ACC112 (cell line): ENCODE data around the gene AMPD2.

Experiments used
- H2AFZ ChIP-seq: fragments of 200-600 bp; sonication (generic); one replicate; pipeline ENCODE4 v1.6.0; 2017; ENCODE audit warnings: antibody characterized with exemption, low read length; ENCODE audit not compliant: unreplicated experiment
- H3K27ac ChIP-seq: fragments of 200-600 bp; sonication (generic); 2 replicates; pipeline ENCODE4 v1.5.1; 2014; ENCODE audit warnings: low read depth, mild to moderate bottlenecking, antibody characterized with exemption, low read length, moderate library complexity
- H3K27me3 ChIP-seq: fragments of 200-600 bp; sonication (generic); 2 replicates; pipeline ENCODE4 v1.6.1; 2014; ENCODE audit warnings: mild to moderate bottlenecking, antibody characterized with exemption, low read length, moderate library complexity, mixed read lengths; ENCODE audit not compliant: insufficient read depth
- H3K36me3 ChIP-seq: fragments of 200-600 bp; sonication (generic); 2 replicates; pipeline ENCODE4 v1.6.1; 2016; ENCODE audit warnings: mild to moderate bottlenecking, antibody characterized with exemption, low read length, moderate library complexity, mixed read lengths; ENCODE audit not compliant: insufficient read depth
- H3K4me1 ChIP-seq: fragments of 200-600 bp; sonication (generic); one replicate; pipeline ENCODE4 v1.6.1; 2016; ENCODE audit warnings: low read length, mixed read lengths; ENCODE audit not compliant: insufficient read depth, unreplicated experiment, control insufficient read depth
- H3K4me3 ChIP-seq: fragments of 200-600 bp; sonication (generic); 2 replicates; pipeline ENCODE4 v1.5.1; 2014; ENCODE audit warnings: mild to moderate bottlenecking, low read depth, low read length
- H3K79me2 ChIP-seq: fragments of 200-600 bp; sonication (generic); one replicate; pipeline ENCODE4 v1.6.0; 2016; ENCODE audit warnings: low read length; ENCODE audit not compliant: control insufficient read depth, unreplicated experiment, insufficient read depth

The AMPD2 gene

DNA sequence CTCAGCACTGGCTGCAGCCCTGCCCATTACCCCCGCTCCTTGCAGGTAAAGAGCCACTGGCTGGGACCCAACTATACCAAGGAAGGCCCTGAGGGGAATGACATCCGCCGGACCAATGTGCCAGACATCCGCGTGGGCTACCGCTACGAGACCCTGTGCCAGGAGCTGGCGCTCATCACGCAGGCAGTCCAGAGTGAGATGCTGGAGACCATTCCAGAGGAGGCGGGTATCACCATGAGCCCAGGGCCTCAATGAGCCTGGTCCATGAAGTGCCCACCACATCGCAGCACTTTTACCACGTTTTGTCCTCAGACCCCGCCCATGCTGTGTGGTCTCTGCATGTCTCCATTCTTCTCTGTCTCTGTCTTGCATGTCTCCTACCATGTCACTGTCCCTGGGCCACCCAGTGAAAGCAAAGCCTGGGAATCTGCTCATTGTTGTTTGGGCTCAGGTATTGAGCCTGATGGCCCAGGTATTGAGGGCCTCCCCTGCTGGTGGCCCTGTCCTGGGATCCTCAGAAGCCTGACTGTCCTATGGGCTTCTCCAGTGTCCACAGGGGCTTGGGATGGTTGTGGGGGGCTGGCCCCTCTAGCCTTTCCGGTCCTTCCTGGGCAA is 11.4 kb downstream of the AMPD2 start:
- Histone ChIP-seq H2AFZ (no peak overlapping the region), H3K4me1 (peaks cover 6% of the 10 kb centered on the region), H3K36me3 (peaks cover 5% of the 10 kb centered on the region; the same call in 1 of the 2 replicates), H3K4me3 (no peak overlapping the region), H3K79me2 (peaks cover 3% of the 10 kb centered on the region), H3K27me3 (no peaks in the 10 kb centered on the region), H3K27ac (no peak overlapping the region)

DNA sequence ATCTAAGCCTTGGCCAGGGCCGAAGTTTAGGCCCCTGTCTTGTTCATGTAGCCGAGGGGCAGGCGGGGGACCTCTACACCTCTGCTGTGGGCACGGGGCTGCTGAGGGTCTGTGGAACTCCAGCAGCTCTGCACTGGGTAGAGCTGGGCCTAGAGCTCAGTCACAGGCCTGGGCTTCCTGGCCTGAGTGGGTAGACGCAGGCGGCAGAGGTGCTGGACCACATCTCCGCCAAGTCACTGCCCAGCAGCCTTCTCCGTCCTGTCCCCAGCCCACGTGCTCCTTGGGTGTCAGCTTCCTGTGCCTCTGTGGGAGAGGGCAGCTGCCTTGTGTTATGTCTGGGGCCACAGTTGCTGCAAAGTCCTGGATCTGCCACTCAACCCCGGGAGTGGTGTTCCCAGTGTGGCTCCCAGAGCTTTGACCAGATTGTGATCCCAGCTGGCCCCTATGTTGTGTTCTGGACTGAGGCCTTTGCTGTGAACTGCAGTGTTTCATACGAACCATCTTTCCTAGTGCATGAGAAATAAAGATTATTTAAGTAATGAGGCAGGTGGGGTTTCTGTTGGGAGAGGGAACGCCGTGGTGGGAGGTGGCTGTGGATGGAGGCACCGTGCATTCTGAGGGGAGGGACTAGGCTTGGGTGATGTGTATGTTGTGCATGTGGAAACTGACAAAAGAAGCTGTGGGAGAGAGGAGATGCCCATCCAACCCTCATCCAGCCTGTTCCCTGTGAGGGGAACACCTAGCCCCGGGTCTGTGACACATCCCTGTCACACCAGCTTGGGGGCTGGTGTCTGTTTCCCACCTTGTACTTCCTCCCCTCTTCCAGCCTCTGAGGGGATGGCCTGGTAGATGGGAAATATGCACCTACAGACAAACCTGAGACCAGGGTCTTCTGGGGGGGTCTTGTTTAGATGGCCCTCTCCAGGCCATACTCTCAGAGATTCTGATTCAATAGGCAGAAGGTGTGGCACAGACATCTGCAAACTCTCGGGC is 12.2 kb downstream of the AMPD2 start:
- H3K79me2 ChIP-seq = no peaks in the 10 kb centered on the region
- H3K27me3 ChIP-seq = no peaks in the 10 kb centered on the region
- H3K4me1 ChIP-seq = peaks cover 14% of the 10 kb centered on the region
- H2AFZ ChIP-seq = no peak overlapping the region
- no peak overlapping the region for H3K27ac ChIP-seq
- no peak overlapping the region for H3K4me3 ChIP-seq
- H3K36me3 ChIP-seq = peaks cover 5% of the 10 kb centered on the region; the same call in 1 of the 2 replicates

DNA sequence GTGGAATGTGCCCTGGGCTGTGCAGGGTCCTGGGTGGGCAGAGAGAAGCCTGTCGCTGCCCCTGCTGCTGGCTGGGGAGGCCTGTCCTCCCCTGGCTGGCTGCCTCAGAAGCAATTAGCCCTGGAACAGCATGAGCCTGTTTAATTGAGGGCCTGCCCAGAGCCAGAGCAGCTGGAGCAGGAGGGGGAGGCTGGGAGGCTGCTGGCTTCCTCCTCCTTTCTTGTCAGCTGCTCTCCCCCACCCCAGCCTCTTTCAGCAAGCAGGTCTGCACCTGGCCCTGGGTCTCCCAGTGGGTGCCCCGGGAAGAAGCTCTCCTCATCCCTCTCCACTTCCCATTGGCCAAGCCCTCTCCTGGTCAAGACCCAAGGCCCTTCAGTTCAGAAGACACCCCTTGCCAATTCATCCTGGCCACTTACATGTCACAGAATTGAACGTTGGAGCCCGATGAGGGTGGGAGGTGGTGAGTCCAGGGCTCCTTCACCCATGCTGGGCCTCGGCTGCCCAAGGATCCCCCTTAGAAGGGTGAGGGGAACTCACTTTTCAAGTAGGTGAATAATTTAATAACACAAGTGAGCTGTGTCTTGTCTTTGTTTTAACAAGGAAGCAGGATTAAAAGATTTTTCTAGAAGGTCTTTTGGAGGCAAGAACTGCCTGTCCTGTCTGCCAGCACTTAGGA is 13.2 kb downstream of the AMPD2 start:
- no peaks in the 10 kb centered on the region for H3K27me3 ChIP-seq
- no peak overlapping the region for H2AFZ ChIP-seq
- H3K4me1 ChIP-seq = peaks cover 16% of the 10 kb centered on the region
- no peaks in the 10 kb centered on the region for H3K79me2 ChIP-seq
- H3K4me3 ChIP-seq = no peak overlapping the region
- H3K27ac ChIP-seq = no peak overlapping the region
- peaks cover 2% of the 10 kb centered on the region; the same call in 1 of the 2 replicates for H3K36me3 ChIP-seq

DNA sequence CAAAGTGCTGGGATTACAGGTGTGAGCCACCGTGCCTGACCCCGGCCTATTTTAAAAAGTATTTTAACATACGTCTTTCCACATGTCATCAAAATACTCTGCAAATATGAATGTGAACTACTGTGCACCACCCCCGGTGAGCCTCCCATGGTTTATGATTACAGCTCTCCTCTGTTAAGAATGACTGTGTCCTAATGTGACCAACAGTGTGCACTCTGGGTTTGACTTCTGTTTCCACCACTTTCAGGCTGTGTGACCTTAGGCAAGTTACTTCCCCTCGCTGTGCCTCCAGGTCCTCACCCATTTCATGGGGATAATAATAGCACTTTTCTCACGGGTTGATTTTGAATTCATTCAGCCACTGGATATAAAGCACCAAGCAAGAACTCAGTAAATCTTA is 14.7 kb downstream of the AMPD2 start:
- peaks cover 16% of the 10 kb centered on the region for H3K4me1 ChIP-seq
- H3K27me3 ChIP-seq = no peaks in the 10 kb centered on the region
- no peaks in the 10 kb centered on the region; the same call in 1 of the 2 replicates for H3K36me3 ChIP-seq
- H3K79me2 ChIP-seq = no peaks in the 10 kb centered on the region
- no peak overlapping the region for H2AFZ ChIP-seq
- no peak overlapping the region for H3K27ac ChIP-seq
- no peak overlapping the region for H3K4me3 ChIP-seq

DNA sequence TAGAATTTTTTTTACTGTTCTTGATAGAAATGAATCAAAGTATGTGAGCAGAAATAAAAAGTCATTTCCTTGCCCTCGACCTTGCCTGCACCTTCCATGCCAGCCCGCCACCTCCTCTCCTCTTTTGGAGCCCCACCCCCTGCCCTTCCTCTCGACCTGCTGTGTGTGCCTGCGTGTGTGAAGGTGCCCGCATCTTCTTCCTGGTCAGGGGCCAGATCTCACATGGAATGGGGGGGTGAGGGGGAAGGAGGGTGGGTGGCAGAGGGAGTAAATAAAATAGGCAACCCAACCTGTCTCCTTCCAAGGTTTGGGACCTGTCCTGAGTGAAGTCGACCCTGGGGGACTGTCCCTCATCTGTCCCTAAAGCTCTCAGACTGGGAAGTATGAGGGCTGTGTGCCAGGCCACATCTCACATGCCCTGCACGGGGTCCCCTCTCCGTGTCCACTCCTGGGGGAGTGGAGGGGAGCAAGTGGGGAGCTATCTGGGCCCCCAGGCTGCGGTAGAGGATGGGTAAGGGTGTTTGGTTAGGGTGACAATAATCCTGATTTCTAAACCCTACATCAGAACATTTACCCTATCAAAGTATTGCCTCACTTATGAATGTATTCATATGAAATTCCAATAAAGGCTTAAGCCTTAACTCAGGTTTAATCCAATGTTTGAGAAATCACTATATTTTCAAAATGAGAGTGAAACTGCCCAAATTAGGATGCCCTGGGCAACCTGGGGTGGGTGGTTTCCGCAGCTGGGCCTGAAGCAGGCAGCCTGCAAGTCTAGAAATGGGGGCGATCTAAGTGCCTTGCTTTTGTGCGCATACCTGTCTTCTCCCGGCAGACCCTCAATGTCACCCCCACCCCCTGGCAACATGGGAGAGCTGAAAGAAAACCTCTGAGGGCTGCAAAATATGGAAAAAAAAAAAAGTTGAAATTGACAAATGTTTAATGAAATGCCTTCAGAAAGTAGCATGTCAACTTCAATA is 15.4 kb downstream of the AMPD2 start:
- Histone ChIP-seq H3K79me2 (no peaks in the 10 kb centered on the region), H3K27ac (no peak overlapping the region), H3K36me3 (no peaks in the 10 kb centered on the region; the same call in 1 of the 2 replicates), H3K4me1 (peaks cover 16% of the 10 kb centered on the region), H3K27me3 (no peaks in the 10 kb centered on the region), H3K4me3 (no peak overlapping the region), H2AFZ (no peak overlapping the region)

DNA sequence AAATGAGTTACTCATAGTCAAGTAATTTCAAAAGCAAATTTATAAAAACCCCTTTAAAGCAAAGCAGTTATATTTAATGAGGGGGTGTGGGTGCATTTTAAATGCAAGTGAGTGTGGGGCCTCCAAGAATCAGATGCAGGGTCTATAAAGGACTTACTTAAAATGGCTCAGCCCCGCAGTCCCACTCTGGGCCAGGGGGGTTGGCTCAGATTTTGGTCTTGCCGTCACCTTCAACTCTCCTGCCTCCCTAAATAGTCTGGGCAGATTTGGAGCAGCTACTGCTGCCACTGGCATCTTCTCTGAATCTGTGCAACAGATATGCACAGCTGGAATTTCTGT is 16.2 kb downstream of the AMPD2 start:
- H3K27me3 ChIP-seq = no peaks in the 10 kb centered on the region
- H2AFZ ChIP-seq = no peak overlapping the region
- H3K36me3 ChIP-seq = no peaks in the 10 kb centered on the region; the same call in 1 of the 2 replicates
- H3K4me3 ChIP-seq = no peak overlapping the region
- H3K79me2 ChIP-seq = no peaks in the 10 kb centered on the region
- peaks cover 16% of the 10 kb centered on the region for H3K4me1 ChIP-seq
- no peak overlapping the region for H3K27ac ChIP-seq

DNA sequence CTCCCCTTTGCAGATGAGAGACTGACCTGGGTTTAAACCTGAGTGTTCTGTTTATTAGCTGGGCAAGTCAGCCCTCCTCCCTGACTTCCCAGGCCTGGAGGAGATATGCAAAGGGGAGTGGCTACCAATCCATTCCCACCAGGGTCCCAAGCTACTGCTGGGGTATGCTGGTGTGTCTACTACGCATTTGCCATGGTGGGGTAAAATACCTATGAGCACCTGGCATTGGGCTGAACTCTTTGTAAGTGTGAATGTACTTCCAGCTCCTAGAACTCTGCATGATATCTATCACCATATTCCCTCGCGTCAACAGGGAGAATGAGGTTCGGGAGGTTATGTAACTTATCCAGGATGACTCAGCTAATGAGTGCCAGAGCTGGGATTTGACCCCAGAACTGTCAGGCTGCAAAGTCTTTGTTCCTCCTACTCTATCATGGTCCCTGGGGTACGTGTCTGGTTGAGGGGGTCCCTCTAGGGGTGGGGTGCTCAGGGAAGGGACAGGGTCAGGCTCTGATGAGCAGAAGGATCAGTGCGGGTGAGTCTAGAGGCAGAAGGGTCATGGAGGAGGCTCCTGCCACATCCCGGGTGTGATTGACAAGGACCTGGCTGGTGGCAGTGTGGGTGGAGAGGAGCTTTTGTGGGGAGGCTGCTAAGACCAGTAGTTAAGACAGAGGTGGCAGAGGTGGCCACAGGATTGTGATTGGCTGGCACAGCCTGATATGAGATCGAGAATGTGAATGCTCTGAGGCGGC is 16.7 kb downstream of the AMPD2 start:
- H3K36me3 ChIP-seq = no peaks in the 10 kb centered on the region
- no peaks in the 10 kb centered on the region for H3K27me3 ChIP-seq
- no peak overlapping the region for H2AFZ ChIP-seq
- peaks cover 16% of the 10 kb centered on the region for H3K4me1 ChIP-seq
- H3K79me2 ChIP-seq = no peaks in the 10 kb centered on the region
- H3K4me3 ChIP-seq = no peak overlapping the region
- no peak overlapping the region for H3K27ac ChIP-seq

DNA sequence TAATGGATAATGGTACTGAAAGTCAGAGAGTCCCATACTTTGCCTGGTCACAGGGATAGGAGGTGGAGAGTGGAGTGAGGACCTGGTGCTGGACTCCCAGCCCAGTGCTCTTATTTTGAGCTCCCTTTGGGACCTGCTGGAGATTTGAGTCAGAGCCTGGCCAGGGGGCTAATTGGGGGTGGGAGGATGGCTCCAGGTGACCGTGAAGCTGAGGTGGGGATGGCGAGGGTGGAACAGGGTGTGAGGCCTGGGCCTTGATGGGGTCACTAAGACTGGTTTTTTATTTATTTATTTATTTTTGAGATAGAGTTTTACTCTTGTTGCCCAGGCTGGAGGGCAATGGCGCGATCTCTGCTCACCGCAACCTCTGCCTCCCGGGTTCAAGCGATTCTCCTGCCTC is 17.8 kb downstream of the AMPD2 start:
- Histone ChIP-seq H2AFZ (no peak overlapping the region), H3K36me3 (no peaks in the 10 kb centered on the region), H3K27ac (no peak overlapping the region), H3K27me3 (no peaks in the 10 kb centered on the region), H3K79me2 (no peaks in the 10 kb centered on the region), H3K4me3 (no peak overlapping the region), H3K4me1 (peaks cover 16% of the 10 kb centered on the region)

DNA sequence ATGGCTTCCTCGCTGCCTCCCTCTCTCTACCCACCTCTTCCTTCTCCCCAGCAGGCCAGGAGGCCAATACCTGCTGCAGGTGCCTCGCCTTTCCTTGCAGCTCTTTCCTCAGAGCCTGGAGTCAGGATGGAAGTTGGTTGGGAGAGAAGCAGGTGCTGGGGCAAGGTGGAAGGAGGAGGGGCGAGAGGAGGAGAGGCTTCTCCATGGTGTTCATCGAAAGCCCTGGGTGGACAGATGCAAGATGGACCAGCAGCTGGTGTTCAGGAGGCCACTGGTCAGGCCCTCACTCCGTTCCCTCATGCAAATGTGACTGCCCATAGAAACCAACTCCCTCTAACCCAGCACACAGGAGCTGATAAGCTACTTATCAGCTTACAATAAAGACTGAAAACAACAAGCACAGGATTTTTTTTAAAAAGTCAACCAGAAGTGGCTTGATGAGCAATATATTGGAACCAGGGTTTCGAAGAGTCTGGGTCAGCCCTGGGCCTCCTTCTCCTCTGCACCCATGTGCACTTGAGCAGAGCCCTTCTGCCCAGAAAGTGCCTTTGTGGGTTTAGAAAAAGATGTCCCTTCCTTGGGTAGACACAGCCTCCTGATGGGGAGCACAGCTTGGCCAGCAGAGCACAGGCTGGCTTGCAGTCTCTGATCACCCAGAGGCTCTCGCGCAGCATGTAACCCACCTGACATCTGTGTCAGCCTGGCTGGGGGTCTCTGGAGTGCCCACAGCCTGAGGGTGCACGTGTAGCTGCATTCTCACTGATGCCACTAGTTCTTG is 19.6 kb downstream of the AMPD2 start:
- H3K4me3 ChIP-seq = no peak overlapping the region
- no peaks in the 10 kb centered on the region for H3K36me3 ChIP-seq
- H3K27me3 ChIP-seq = no peaks in the 10 kb centered on the region
- no peak overlapping the region for H3K27ac ChIP-seq
- H3K79me2 ChIP-seq = no peaks in the 10 kb centered on the region
- no peak overlapping the region for H2AFZ ChIP-seq
- peaks cover 20% of the 10 kb centered on the region for H3K4me1 ChIP-seq
